HUES64 (cell line): ENCODE measurements around the gene IQCE.

Experiments used
- H3K27ac ChIP-seq: 2 replicates; pipeline ENCODE4 v1.7.0; 2013; ENCODE audit warnings: low read depth, low read length, inconsistent platforms
- H3K27me3 ChIP-seq: 2 replicates; pipeline ENCODE4 v1.6.1; 2013; ENCODE audit warnings: mild to moderate bottlenecking, low read length; ENCODE audit not compliant: insufficient read depth
- H3K36me3 ChIP-seq: 2 replicates; pipeline ENCODE4 v1.6.1; 2013; ENCODE audit warnings: mild to moderate bottlenecking, low read length; ENCODE audit not compliant: insufficient read depth
- H3K4me1 ChIP-seq: 2 replicates; pipeline ENCODE4 v1.6.1; 2013; ENCODE audit warnings: mild to moderate bottlenecking, low read length, moderate library complexity; ENCODE audit not compliant: insufficient read depth
- H3K4me3 ChIP-seq: 2 replicates; pipeline ENCODE4 v1.5.1; 2013; ENCODE audit warnings: mild to moderate bottlenecking, low read length, moderate library complexity
- H3K9ac ChIP-seq: 2 replicates; pipeline ENCODE4 v1.6.1; 2013; ENCODE audit warnings: mild to moderate bottlenecking, low read depth, low read length
- H3K9me3 ChIP-seq: 2 replicates; pipeline ENCODE4 v1.6.1; 2013; ENCODE audit warnings: low read depth, low read length; ENCODE audit not compliant: insufficient read depth
- WGBS: fragments of 150-250, 120-280 bp; methylation state at CpG from one replicate; pipeline ENCODE4 v1.1.7; 2013; ENCODE audit warnings: missing lambda C conversion rate; 5-methylcytosine and 5-hydroxymethylcytosine counted together

Gene IQCE

DNA sequence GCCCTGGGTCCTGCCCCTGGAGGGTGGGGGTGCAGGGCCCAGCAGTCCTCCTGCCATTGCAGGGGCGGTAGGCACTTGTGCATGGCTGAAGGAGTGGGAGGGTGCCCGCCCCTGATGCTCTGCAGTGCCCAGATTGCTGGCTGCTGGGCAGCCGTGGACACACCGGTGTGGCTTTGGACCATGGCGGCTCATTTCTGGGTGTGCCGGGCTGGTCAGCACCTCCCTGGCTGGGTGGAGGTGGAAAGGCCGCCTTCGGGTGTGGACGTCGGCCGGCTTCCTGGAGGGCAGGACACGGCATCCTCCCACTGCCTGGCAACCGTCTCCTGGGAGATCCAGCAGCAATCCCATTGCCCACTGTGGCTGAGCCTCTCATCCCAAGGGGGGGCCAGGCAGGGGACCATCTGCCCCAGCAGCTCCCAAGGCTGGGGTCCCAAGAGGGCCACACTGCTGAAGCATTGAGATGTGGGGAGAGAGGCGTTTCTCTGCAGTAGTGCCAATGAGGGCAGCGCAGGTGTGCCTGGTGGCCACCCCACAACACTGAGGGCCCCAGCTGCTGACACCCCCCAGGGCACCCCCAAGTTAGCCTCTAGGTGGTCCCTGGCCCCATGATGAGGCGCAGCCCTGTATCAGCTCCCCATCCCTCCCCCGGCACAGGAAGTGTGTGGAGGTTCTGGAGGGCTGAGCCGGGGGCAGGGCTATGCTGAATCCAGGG, 85.9 kb downstream of the IQCE start:
- Histone ChIP-seq H3K36me3 (peaks cover 23% of the 10 kb centered on the region), H3K9ac (peak overlapping the region; percentile 54; the same call in 1 of the 2 replicates), H3K4me3 (no peak overlapping the region), H3K4me1 (peaks cover 24% of the 10 kb centered on the region), H3K27me3 (no peaks in the 10 kb centered on the region), H3K9me3 (no peaks in the 10 kb centered on the region), H3K27ac (peak overlapping the region; percentile 74)
- 88% methylated on average over 18 of the region's 18 CpGs for WGBS

GRCh38 chr7:2645274-2645868, 86.6 kb downstream of the IQCE start:
- Histone ChIP-seq H3K4me1 (peaks cover 24% of the 10 kb centered on the region), H3K9me3 (no peaks in the 10 kb centered on the region), H3K4me3 (no peak overlapping the region), H3K27ac (peak overlapping the region; percentile 74), H3K36me3 (peaks cover 26% of the 10 kb centered on the region), H3K9ac (peak overlapping the region; percentile 54; the same call in 1 of the 2 replicates), H3K27me3 (no peaks in the 10 kb centered on the region)
- 62% methylated on average over 14 of the region's 14 CpGs for WGBS

GRCh38 chr7:2646336-2646679, 87.5 kb downstream of the IQCE start:
- Histone ChIP-seq H3K4me1 (peaks cover 20% of the 10 kb centered on the region), H3K36me3 (peaks cover 26% of the 10 kb centered on the region), H3K4me3 (no peak overlapping the region), H3K9ac (no peak overlapping the region; the same call in 1 of the 2 replicates), H3K9me3 (no peaks in the 10 kb centered on the region), H3K27me3 (no peaks in the 10 kb centered on the region), H3K27ac (peak overlapping the region; percentile 51; the same call in 1 of the 2 replicates)
- 89% methylated on average over 10 of the region's 10 CpGs for WGBS

DNA sequence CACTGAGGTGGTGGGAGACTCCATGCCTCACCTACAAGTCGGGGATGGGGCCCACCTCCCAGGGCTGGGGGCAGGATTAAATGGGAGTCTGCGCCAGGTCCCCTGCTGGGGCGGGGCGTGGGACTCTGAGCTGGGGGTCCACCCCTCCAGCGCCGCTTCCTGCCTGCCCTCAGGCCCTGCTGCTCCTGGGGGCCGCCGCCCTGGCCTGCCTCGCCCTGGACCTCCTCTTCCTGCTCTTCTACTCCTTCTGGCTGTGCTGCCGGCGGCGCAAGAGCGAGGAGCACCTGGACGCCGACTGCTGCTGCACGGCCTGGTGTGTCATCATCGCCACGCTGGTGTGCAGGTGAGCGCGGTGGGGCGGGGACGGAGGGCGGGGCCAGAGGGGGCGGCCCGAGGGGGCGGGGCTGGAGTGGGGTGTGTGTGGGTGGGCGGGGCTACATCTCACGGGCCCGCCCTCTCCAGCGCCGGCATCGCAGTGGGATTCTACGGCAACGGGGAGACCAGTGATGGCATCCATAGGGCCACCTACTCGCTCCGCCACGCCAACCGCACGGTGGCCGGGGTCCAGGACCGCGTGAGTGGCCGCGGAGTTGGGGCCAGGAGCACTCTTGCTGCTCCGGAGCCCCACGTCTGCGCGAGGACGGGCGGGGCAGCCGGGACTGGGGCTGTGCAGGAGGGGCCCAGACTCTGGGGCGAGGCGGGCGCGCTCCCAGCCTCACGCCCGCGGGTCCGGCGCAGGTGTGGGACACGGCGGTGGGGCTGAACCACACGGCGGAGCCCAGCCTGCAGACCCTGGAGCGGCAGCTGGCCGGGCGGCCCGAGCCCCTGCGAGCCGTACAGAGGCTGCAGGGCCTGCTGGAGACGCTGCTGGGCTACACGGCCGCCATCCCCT, 88.1 kb downstream of the IQCE start:
- Histone ChIP-seq H3K9me3 (no peaks in the 10 kb centered on the region), H3K4me1 (peaks cover 16% of the 10 kb centered on the region), H3K27ac (peak overlapping the region; percentile 51; the same call in 1 of the 2 replicates), H3K4me3 (no peak overlapping the region), H3K27me3 (no peaks in the 10 kb centered on the region), H3K9ac (peak overlapping the region; percentile 62; the same call in 1 of the 2 replicates), H3K36me3 (peaks cover 31% of the 10 kb centered on the region)
- WGBS = 89% methylated on average over 69 of the region's 73 CpGs

GRCh38 chr7:2647594-2648172, 88.9 kb downstream of the IQCE start:
- H3K27ac ChIP-seq = no peak overlapping the region
- no peaks in the 10 kb centered on the region for H3K9me3 ChIP-seq
- H3K9ac ChIP-seq = no peak overlapping the region
- WGBS = 95% methylated on average over 15 of the region's 15 CpGs
- H3K27me3 ChIP-seq = no peaks in the 10 kb centered on the region
- H3K4me1 ChIP-seq = peaks cover 16% of the 10 kb centered on the region
- H3K4me3 ChIP-seq = no peak overlapping the region
- peaks cover 38% of the 10 kb centered on the region for H3K36me3 ChIP-seq

GRCh38 chr7:2649139-2649838, 90.5 kb downstream of the IQCE start:
- peaks cover 49% of the 10 kb centered on the region for H3K36me3 ChIP-seq
- no peak overlapping the region for H3K4me3 ChIP-seq
- WGBS = 92% methylated on average over 18 of the region's 18 CpGs
- H3K4me1 ChIP-seq = peaks cover 14% of the 10 kb centered on the region
- no peak overlapping the region for H3K27ac ChIP-seq
- H3K9ac ChIP-seq = no peak overlapping the region
- H3K27me3 ChIP-seq = no peaks in the 10 kb centered on the region
- H3K9me3 ChIP-seq = no peaks in the 10 kb centered on the region

- no peak overlapping the region for H3K9ac ChIP-seq
- no peak overlapping the region for H3K27ac ChIP-seq
- WGBS = 98% methylated on average over 11 of the region's 11 CpGs
- no peaks in the 10 kb centered on the region for H3K27me3 ChIP-seq
- no peak overlapping the region for H3K4me3 ChIP-seq
- peaks cover 7% of the 10 kb centered on the region for H3K4me1 ChIP-seq
- no peaks in the 10 kb centered on the region for H3K9me3 ChIP-seq
- H3K36me3 ChIP-seq = peaks cover 54% of the 10 kb centered on the region
Measured at GRCh38 chr7:2649991-2650390, 91.2 kb downstream of the IQCE start.

DNA sequence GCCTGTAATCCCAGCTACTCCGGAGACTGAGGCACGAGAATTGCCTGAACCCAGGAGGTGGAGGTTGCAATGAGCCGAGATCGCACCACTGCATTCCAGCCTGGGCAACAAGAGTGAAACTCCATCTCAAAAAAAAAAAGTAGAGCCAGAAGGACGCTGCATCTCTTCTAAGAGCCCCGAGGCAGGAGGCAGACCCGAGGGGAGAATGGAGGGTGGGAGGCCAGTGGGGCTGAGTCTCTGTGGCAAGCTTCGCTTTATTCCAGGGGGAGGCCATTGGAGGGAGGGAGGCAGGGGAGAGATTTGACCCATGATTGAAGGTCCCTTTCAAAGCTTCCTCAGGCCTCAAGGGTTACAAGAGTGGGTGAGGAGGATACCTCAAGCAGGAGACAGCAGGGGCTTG, 91.7 kb downstream of the IQCE start:
- WGBS = 92% methylated on average over 8 of the region's 8 CpGs
- no peak overlapping the region for H3K4me3 ChIP-seq
- no peaks in the 10 kb centered on the region for H3K9me3 ChIP-seq
- H3K9ac ChIP-seq = no peak overlapping the region
- no peaks in the 10 kb centered on the region for H3K27me3 ChIP-seq
- peaks cover 55% of the 10 kb centered on the region for H3K36me3 ChIP-seq
- peaks cover 3% of the 10 kb centered on the region; the same call in 1 of the 2 replicates for H3K4me1 ChIP-seq
- H3K27ac ChIP-seq = no peak overlapping the region

GRCh38 chr7:2651336-2651735, 92.6 kb downstream of the IQCE start:
- Histone ChIP-seq H3K27ac (no peak overlapping the region), H3K9me3 (no peaks in the 10 kb centered on the region), H3K4me1 (no peaks in the 10 kb centered on the region), H3K9ac (no peak overlapping the region), H3K27me3 (no peaks in the 10 kb centered on the region), H3K36me3 (peaks cover 62% of the 10 kb centered on the region), H3K4me3 (no peak overlapping the region)
- WGBS = 90% methylated on average over 15 of the region's 15 CpGs

DNA sequence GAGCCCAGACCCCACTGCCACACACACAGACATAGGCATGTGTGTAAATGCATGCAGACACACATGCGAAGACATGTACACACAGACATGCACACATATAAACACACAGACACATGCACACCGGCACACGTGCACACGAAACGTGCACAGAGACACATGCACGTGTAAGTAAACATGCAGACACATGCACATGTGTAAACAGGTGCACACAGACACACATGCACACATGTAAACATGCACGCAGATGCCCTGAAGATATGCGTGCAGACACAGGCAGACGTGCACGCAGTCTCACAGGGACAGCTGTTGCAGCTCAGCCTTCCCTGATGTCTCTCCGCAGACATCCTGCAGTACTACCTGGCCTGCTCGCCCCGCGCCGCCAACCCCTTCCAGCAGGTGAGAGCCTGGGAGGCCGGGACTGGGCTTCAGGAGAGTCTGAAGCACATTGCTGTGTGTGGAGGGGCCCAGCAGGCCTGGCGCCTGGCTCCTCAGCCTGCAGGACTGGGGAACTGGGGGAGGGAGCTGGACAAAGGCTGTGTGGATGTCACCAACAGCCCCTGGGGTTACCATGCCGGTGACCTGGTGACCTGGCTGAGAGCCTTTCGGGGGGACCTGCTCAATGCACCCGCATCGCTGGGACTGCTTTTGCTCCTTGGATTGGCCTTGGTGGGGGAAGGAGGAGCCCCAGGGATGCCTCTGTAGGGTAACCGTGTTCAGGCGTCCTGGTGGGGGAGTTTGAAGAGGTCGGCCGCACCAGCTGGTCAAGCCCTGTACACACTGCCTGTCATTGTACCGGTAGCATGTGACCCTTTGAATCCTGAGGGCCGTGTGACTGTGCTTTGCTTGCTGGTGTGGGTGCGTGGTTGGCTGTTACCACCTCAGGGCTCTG, 93.3 kb downstream of the IQCE start:
- H3K27ac ChIP-seq = no peak overlapping the region
- H3K9ac ChIP-seq = no peak overlapping the region
- WGBS = 94% methylated on average over 28 of the region's 28 CpGs
- peaks cover 69% of the 10 kb centered on the region for H3K36me3 ChIP-seq
- no peaks in the 10 kb centered on the region for H3K27me3 ChIP-seq
- H3K4me1 ChIP-seq = no peaks in the 10 kb centered on the region
- H3K9me3 ChIP-seq = no peaks in the 10 kb centered on the region
- no peak overlapping the region for H3K4me3 ChIP-seq
